CD4-positive, alpha-beta T cell treated with Interferon gamma for 1 hour (primary cell): ENCODE results near the gene FRMD4A.
"Not testable (repeated sequence)": the region's sequence is repeated elsewhere in the genome, so short reads cannot be mapped to it uniquely, and the experiment has no call there.

ENCODE experiments used
- DNase-seq: peaks from one replicate; pipeline ENCODE4 v3.0.0-alpha.2; 2020

The FRMD4A gene

GRCh38 chr10:14285941-14286560 is 44.7 kb downstream of the FRMD4A start:
- DNase-seq: no peak

- DNase-seq: no peak
Observed at GRCh38 chr10:14282276-14282675, 48.4 kb downstream of the FRMD4A start.

GRCh38 chr10:14278533-14278932 is 52.2 kb downstream of the FRMD4A start:
- DNase-seq: no peak

GRCh38 chr10:14276210-14276609 is 54.5 kb downstream of the FRMD4A start:
- DNase-seq: no peak

GRCh38 chr10:14271621-14272020 is 59.1 kb downstream of the FRMD4A start:
- DNase-seq: no peak

GRCh38 chr10:14270370-14270769 is 60.4 kb downstream of the FRMD4A start:
- DNase-seq: no peak

- no peak for DNase-seq
Observed at GRCh38 chr10:14265709-14266108, 65.0 kb downstream of the FRMD4A start.

- no peak for DNase-seq
Observed at GRCh38 chr10:14262836-14263425, 67.8 kb downstream of the FRMD4A start.

GRCh38 chr10:14261336-14261735 is 69.4 kb downstream of the FRMD4A start:
- DNase-seq: no peak

GRCh38 chr10:14259696-14260566 is 70.8 kb downstream of the FRMD4A start:
- no peak for DNase-seq

GRCh38 chr10:14254368-14254767 is 76.4 kb downstream of the FRMD4A start:
- DNase-seq: no peak

- no peak for DNase-seq
Observed at GRCh38 chr10:14253711-14254110, 77.0 kb downstream of the FRMD4A start.

- DNase-seq: no peak
Observed at GRCh38 chr10:14253079-14253478, 77.6 kb downstream of the FRMD4A start.

- no peak for DNase-seq
Observed at GRCh38 chr10:14250496-14251076, 80.1 kb downstream of the FRMD4A start.

- DNase-seq: no peak
Observed at GRCh38 chr10:14247377-14248116, 83.2 kb downstream of the FRMD4A start.

- DNase-seq: no peak
Observed at GRCh38 chr10:14244801-14245211, 85.9 kb downstream of the FRMD4A start.

GRCh38 chr10:14244147-14244546 is 86.6 kb downstream of the FRMD4A start:
- DNase-seq: no peak

- DNase-seq: no peak
Observed at GRCh38 chr10:14243221-14243620, 87.5 kb downstream of the FRMD4A start.

GRCh38 chr10:14241196-14241595 is 89.5 kb downstream of the FRMD4A start:
- DNase-seq: no peak

- no peak for DNase-seq
Observed at GRCh38 chr10:14240253-14241189, 90.2 kb downstream of the FRMD4A start.

- DNase-seq: not testable (repeated sequence)
Observed at GRCh38 chr10:14238659-14239058, 92.1 kb downstream of the FRMD4A start.

GRCh38 chr10:14236341-14236740 is 94.4 kb downstream of the FRMD4A start:
- DNase-seq: no peak
